Measurements from ENCODE around the gene PIEZO1. TPM values are rescaled to one million over a fixed set of nuclear protein-coding genes. Genes with fewer than 3 reads are reported as not detected.

PIEZO1 gene
- total and polyA plus RNA-seq, 11 donors: 14.2 to 59.7 (median 31.2) TPM

DNA sequence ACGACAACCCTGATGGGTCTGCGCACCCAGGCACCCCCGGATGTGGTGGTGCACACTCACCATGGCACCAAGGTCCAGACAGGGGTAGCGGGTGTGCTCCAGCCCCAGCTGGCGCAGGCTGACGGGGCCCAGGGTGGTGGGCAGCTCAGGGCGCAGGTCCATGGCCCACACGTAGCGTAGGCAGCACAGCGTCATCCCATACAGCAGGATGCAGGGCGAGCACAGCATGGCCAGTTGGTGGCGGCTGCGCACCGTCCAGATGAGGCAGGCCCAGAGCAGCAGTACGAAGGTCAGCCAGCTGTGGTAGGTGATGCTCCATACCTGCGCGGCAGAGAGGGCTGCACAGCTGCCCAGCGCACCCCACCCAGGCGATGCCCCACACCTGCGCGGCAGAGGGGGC lies 48.9 kb downstream of the PIEZO1 start:
- Histone ChIP-seq H3K4me1 (peaks cover 0 to 11% (median 0%) of the 10 kb centered on the region in 12 donors), H3K27ac (no peak overlapping the region), H3K27me3 (no peaks in the 10 kb centered on the region), H3K9me3 (no peaks in the 10 kb centered on the region), H3K4me3 (no peak overlapping the region), H3K36me3 (peaks cover 0 to 80% (median 10%) of the 10 kb centered on the region in 9 donors)
- DNase-seq: no peak
- WGBS, 4 donors: 96 to 97% (median 97%) methylated on average over 16 to 21 of the region's 21 CpGs
- intact Hi-C loops (cut with DNase I): loop anchor here in 6 of 10 donors (2.0 to 10.0 kb wide), 4 partner anchors 431 to 481 kb away; partner anchors contain the start of gene ZNF778 (in 4 of the 6)
- TF ChIP-seq, protein P1, sequence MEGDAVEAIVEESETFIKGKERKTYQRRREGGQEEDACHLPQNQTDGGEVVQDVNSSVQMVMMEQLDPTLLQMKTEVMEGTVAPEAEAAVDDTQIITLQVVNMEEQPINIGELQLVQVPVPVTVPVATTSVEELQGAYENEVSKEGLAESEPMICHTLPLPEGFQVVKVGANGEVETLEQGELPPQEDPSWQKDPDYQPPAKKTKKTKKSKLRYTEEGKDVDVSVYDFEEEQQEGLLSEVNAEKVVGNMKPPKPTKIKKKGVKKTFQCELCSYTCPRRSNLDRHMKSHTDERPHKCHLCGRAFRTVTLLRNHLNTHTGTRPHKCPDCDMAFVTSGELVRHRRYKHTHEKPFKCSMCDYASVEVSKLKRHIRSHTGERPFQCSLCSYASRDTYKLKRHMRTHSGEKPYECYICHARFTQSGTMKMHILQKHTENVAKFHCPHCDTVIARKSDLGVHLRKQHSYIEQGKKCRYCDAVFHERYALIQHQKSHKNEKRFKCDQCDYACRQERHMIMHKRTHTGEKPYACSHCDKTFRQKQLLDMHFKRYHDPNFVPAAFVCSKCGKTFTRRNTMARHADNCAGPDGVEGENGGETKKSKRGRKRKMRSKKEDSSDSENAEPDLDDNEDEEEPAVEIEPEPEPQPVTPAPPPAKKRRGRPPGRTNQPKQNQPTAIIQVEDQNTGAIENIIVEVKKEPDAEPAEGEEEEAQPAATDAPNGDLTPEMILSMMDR (IDR thresholded peaks at IDR 0.05): no peak
- TF ChIP-seq POLR2A (IDR thresholded peaks at IDR 0.05): no peak
- ATAC-seq: no peak

DNA sequence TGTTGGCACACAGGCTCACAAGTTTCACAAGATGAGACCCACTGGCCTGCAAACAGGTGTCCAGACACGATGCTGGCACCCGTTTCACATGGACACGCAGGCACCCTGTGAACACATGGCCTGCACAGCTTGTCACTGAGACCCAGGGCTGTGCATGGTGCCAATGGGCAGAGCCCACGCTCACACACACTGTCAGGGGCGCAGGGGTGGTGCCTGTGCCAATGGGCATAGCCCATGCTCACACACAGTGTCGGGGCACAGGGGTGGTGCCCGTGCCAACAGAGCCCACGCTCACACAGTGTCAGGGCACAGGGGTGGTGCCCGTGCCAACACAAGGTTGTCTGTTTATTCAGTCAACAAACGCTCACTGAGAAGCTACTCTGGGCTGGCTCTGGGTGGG lies 49.4 kb downstream of the PIEZO1 start:
- Histone ChIP-seq H3K36me3 (peaks cover 0 to 80% (median 14%) of the 10 kb centered on the region in 9 donors), H3K4me3 (no peak overlapping the region), H3K4me1 (peaks cover 0 to 11% (median 0%) of the 10 kb centered on the region in 12 donors), H3K9me3 (no peaks in the 10 kb centered on the region), H3K27me3 (no peaks in the 10 kb centered on the region), H3K27ac (no peak overlapping the region)
- no peak for TF ChIP-seq POLR2A (IDR thresholded peaks at IDR 0.05)
- TF ChIP-seq, protein P1 (IDR thresholded peaks at IDR 0.05): no peak
- no peak for ATAC-seq
- no peak for DNase-seq
- 85 to 95% (median 91%) methylated on average over 6 to 10 of the region's 10 CpGs for WGBS, 4 donors
- intact Hi-C loops (cut with DNase I): loop anchor here in 6 of 10 donors (2.0 to 10.0 kb wide), 4 partner anchors 431 to 482 kb away; partner anchors contain the start of gene ZNF778 (in 4 of the 6)

DNA sequence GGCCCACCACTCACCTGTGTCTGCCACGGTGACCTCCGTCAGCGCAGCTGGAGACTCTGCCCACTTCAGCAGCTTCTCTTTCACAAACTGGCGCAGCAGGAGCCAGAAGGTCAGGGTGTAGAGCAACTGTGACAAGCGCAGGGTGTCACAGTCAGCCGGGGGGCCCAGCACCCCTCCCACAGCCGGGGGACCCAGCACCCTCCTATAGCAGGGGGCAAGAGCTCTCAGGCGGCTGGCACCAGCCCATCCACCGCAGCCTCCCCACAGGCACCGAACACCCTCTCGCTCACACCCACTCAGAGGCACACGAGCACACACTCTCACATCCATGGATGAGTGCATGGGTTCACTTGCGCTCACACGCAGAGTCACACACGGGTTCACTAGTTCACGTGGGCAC lies 49.9 kb downstream of the PIEZO1 start:
- Histone ChIP-seq H3K27ac (no peak overlapping the region), H3K9me3 (no peaks in the 10 kb centered on the region), H3K27me3 (no peaks in the 10 kb centered on the region), H3K4me3 (no peak overlapping the region), H3K4me1 (peaks cover 0 to 11% (median 0%) of the 10 kb centered on the region in 12 donors), H3K36me3 (peaks cover 0 to 78% (median 16%) of the 10 kb centered on the region in 9 donors)
- ATAC-seq: no peak
- TF ChIP-seq POLR2A (IDR thresholded peaks at IDR 0.05): no peak
- TF ChIP-seq, protein P1 (IDR thresholded peaks at IDR 0.05): no peak
- whole genome bisulfite sequencing, 4 donors: 94 to 96% (median 95%) methylated on average over 14 to 16 of the region's 16 CpGs
- DNase-seq: no peak
- intact Hi-C loops (cut with DNase I): loop anchor here in 5 of 10 donors (5.0 to 10.0 kb wide), 3 partner anchors 432 to 482 kb away; partner anchors contain the start of gene ZNF778 (in 4 of the 5)

DNA sequence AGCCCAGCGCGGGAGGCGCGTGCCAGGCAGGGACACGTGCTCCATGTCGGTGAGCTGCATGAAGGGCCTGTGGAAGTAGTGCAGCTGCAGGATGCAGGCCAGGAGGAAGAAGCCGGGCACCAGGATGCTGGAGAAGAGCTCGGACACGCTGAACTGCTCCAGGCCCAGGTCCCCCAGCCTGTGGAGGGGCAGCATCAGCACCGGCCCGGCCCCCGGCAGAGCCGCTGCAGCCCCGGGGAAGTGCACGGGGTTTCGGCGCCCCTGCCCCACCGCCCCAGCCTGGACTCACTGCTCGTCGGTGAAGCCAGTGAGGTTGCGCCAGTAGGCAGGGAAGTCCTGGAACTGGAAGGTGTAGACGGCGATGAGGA lies 50.7 kb downstream of the PIEZO1 start:
- peaks cover 0 to 77% (median 16%) of the 10 kb centered on the region in 9 donors for H3K36me3 ChIP-seq
- H3K4me3 ChIP-seq: no peak overlapping the region
- 80 to 95% (median 93%) methylated on average over 3 to 23 of the region's 23 CpGs for WGBS, 4 donors
- peaks cover 0 to 11% (median 0%) of the 10 kb centered on the region in 12 donors for H3K4me1 ChIP-seq
- ATAC-seq (no peak), DNase-seq (no peak)
- TF ChIP-seq POLR2A (IDR thresholded peaks at IDR 0.05): no peak
- TF ChIP-seq, protein P1 (IDR thresholded peaks at IDR 0.05): no peak
- H3K27ac ChIP-seq: no peak overlapping the region
- H3K9me3 ChIP-seq: no peaks in the 10 kb centered on the region
- intact Hi-C loops (cut with DNase I): loop anchor here in 1 of 10 donors (10.0 kb wide), 1 partner anchor 480 kb away; the partner anchor contains the start of gene ZNF778
- H3K27me3 ChIP-seq: no peaks in the 10 kb centered on the region

Measured in heart left ventricle (tissue), 16 donors.